ENCODE results near the gene SSTR1.
"Not testable (repeated sequence)": the region's sequence is repeated elsewhere in the genome, so short reads cannot be mapped to it uniquely, and the experiment has no call there.

Gene SSTR1

DNA sequence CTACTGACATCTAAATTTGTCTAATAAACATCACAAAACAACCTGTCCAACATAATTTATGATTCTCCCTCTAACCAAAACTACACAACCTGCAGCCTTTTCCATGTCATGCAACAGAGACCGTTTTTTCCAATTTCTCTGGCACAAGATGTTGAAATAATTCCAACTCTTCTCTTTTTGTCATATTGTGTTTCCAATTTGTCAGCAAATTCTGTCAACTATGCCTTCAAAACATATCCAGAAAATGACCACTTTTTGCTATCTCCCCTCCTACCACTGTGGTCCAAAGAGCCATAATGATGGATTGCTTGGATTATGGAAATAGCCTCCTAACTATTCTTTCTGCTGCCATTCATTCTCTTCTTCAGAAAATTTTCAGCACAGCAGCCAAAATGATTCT lies 31.3 kb upstream of the SSTR1 start:
- TF ChIP-seq, protein P1, sequence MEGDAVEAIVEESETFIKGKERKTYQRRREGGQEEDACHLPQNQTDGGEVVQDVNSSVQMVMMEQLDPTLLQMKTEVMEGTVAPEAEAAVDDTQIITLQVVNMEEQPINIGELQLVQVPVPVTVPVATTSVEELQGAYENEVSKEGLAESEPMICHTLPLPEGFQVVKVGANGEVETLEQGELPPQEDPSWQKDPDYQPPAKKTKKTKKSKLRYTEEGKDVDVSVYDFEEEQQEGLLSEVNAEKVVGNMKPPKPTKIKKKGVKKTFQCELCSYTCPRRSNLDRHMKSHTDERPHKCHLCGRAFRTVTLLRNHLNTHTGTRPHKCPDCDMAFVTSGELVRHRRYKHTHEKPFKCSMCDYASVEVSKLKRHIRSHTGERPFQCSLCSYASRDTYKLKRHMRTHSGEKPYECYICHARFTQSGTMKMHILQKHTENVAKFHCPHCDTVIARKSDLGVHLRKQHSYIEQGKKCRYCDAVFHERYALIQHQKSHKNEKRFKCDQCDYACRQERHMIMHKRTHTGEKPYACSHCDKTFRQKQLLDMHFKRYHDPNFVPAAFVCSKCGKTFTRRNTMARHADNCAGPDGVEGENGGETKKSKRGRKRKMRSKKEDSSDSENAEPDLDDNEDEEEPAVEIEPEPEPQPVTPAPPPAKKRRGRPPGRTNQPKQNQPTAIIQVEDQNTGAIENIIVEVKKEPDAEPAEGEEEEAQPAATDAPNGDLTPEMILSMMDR (IDR thresholded peaks at IDR 0.05; ENCODE audit: insufficient read depth, low read length, missing control alignments), result no peak
- CTCF ChIA-PET, result no interaction called here
- no peak overlapping the region for H3K4me3 ChIP-seq (ENCODE audit: low read depth, low read length)
- no peak for DNase-seq (ENCODE audit: low read depth, low spot score)
- POLR2A ChIA-PET, result no interaction called here

DNA sequence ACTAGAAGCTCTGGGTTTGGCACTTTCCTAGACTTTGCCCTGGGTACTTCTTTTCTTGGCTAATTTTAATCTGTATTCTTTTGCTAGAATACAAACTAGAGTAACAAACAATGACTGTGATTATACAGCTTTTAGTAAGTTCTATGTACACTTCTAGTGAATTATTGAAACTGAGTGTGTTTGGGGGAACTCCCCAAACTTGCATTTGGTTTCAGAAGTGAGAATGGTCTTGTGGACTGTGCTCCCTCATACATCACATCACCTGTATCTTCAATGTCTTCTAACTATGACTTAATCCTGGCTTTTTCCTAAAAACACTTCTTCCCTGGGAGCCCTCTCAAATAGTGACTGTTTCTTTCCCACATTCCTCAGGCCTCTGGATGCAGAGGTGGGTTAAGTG lies 23.6 kb upstream of the SSTR1 start:
- DNase-seq (ENCODE audit: low read depth, low spot score), result no peak
- TF ChIP-seq, protein P1 (IDR thresholded peaks at IDR 0.05; ENCODE audit: insufficient read depth, low read length, missing control alignments), result no peak
- H3K4me3 ChIP-seq (ENCODE audit: low read depth, low read length), result no peak overlapping the region
- POLR2A ChIA-PET, result no interaction called here
- CTCF ChIA-PET, result interaction anchor here (1.0 to 5.3 kb wide), 3 partner anchors 13 to 281 kb away, joined by 3 to 35 read pairs (median 3); no protein-coding TSS in a partner anchor

DNA sequence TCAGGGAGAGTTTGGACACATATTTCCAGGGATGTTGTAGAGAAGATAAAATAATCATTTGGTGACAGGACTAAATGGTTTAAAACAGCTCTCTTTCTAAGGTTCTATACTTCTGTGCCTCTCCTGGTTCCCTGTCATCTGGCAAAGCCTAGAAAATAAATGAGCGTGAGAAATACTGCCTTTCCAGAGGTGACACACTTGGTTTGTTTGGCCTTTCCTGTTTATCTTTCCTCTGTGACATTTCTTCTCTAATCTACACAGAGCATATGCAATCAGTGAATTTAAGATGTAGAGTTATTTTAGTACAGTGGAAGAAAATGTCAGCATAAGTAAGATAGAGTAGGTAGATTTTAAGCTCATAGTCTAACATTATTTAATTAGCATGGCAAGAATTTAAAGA lies 22.0 kb upstream of the SSTR1 start:
- TF ChIP-seq, protein P1 (IDR thresholded peaks at IDR 0.05; ENCODE audit: insufficient read depth, low read length, missing control alignments), result no peak
- POLR2A ChIA-PET, result no interaction called here
- no peak overlapping the region for H3K4me3 ChIP-seq (ENCODE audit: low read depth, low read length)
- CTCF ChIA-PET, result interaction anchor here (0.9 to 5.3 kb wide), 2 partner anchors 12 to 14 kb away, joined by 4 to 35 read pairs; no protein-coding TSS in a partner anchor
- DNase-seq (ENCODE audit: low read depth, low spot score), result no peak

DNA sequence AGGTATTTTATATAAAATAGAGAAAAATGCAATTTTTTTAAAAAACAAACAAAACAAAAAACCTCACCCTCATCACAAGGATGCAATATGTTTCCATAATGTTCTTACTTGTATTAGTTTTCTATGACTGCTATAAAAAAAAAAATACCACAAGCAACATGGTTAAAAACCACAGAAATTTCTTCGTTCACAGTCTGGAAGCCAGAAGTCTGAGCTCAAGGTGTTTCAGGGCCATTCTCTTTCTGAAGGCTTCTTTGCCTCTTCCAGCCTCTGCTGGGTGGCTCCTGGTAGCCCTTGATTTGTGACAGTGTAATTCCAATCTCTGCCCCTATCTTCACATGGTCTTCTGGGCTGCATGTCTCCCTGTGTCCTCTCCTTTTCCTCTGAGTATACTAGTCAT lies 21.5 kb upstream of the SSTR1 start:
- no peak for DNase-seq (ENCODE audit: low read depth, low spot score)
- ChIA-PET CTCF (interaction anchor here (1.3 to 5.3 kb wide), 2 partner anchors 11 to 200 kb away, joined by 4 to 35 read pairs; no protein-coding TSS in a partner anchor), POLR2A (no interaction called here)

DNA sequence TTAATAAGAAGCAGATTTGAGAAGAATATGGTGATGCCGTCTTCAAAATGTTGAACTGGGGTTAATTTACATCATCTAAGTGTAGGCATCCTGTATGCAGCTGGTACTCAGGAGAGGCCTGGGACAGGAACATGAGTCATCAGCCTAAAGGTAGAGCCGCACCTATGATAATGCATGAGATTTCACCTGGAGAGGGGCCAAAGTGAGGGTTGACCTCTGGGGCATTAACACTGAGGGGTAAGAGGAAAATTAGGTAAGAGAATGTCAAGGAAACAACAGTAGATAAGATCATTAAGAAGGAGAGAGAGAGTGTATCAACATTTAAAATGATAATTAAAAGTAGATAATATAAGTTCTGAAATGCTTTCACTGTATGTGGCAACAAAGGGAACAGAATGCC lies 20.2 kb upstream of the SSTR1 start:
- H3K4me3 ChIP-seq (ENCODE audit: low read depth, low read length), result no peak overlapping the region
- TF ChIP-seq, protein P1 (IDR thresholded peaks at IDR 0.05; ENCODE audit: insufficient read depth, low read length, missing control alignments), result no peak
- CTCF ChIA-PET, result interaction anchor here (1.3 to 5.3 kb wide), 2 partner anchors 10 to 201 kb away, joined by 4 to 35 read pairs; no protein-coding TSS in a partner anchor
- POLR2A ChIA-PET, result no interaction called here
- DNase-seq (ENCODE audit: low read depth, low spot score), result no peak

More for the DNA sequence above, 21.5 kb upstream of the SSTR1 start:
- TF ChIP-seq, protein P1 (IDR thresholded peaks at IDR 0.05; ENCODE audit: insufficient read depth, low read length, missing control alignments), result no peak
- H3K4me3 ChIP-seq (ENCODE audit: low read depth, low read length), result no peak overlapping the region

DNA sequence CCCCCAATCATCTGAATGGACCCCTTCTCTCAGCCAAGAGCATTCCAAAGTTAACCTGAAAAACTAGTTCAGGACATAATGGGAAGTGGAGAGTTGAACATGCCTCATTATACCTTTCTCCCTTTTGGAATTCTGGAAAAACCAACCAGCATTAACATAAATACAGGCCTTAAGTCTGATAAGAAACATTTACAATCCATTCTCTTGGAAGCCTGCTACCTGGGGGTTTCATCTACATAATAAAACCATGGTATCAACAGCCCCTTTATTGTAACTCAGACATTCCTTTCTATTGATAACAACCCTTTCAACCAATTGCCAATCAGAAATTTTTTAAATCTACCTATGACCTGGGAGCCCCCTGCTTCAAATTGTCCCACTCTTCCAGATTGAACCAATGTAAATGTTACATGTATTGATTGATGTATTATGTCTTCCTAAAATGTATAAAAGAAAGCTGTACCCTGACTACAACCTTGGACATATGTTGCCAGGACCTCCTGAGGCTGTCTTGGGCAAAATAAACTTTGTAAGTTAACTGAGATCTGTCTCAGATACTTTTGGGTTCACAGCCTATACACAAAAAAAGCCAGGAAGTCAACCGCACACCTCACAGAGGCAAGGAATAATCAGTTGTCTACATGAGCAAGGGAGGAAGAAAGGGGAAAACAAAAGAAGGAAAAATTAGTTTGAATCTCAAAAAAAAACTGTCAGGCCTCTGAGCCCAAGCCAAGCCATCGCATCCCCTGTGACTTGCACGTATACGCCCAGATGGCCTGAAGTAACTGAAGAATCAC lies 17.6 kb upstream of the SSTR1 start:
- DNase-seq (ENCODE audit: low read depth, low spot score), result no peak
- ChIA-PET CTCF (interaction anchor here (1.0 to 1.5 kb wide), 2 partner anchors 7 to 9 kb away, joined by 3 to 9 read pairs; no protein-coding TSS in a partner anchor), POLR2A (no interaction called here)
- TF ChIP-seq, protein P1 (IDR thresholded peaks at IDR 0.05; ENCODE audit: insufficient read depth, low read length, missing control alignments), result no peak
- no peak overlapping the region for H3K4me3 ChIP-seq (ENCODE audit: low read depth, low read length)

- DNase-seq (ENCODE audit: low read depth, low spot score); CTCF ChIA-PET; H3K4me3 ChIP-seq (ENCODE audit: low read depth, low read length); POLR2A ChIA-PET: not testable (repeated sequence)
These were observed 16.9 kb upstream of the SSTR1 start for GRCh38 chr14:38190846-38191245.

DNA sequence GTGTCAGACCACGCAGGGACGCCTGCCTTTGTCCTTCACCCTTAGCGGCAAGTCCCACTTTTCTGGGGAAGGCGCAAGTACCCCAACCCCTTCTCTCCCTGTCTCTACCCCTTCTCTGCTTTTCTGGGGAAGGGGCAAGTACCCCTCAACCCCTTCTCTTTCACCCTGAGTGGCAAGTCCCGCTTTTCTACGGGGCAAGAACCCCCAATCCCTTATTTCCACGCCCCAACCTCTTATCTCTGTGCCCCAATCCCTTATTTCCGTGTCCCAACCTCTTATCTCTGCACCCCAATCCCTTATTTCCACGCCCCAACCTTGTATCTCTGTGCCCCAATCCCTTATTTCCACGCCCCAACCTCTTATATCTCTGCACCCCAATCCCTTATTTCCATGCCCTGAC lies 16.2 kb upstream of the SSTR1 start:
- DNase-seq (ENCODE audit: low read depth, low spot score); CTCF ChIA-PET; H3K4me3 ChIP-seq (ENCODE audit: low read depth, low read length); POLR2A ChIA-PET: not testable (repeated sequence)

Data from AG04449 (cell line).